Measurements from ENCODE around the gene DHRS2.

DNA sequence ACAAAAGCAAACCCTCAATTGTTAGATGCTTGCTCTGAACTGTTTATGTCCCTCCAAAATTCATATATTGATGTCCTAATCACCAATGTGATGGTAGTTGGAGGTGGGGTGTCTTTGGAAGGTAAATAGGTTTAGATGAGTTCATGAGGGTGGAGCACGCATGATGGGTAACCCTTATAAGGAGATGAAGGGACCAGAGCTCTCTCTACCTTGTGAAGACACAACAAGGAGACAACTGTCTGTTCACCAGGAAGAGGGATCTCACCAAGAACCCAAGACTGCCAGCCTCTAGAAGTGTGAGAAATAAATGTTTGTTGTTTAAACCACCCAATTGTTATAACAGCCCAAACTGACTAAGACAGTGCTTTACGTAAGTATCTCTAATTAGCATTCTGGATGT lies 27.0 kb downstream of the DHRS2 start:
- TF ChIP-seq POLR2AphosphoS5 (IDR thresholded peaks at IDR 0.05) (no peak), EP300 (IDR thresholded peaks at IDR 0.05; ENCODE audit: low read depth) (no peak)
